Body of pancreas (tissue), 4 donors: ENCODE results near the gene SPOP.

ENCODE experiments used
- POLR2A ChIP-seq, 3 donors: fragments of 450-650 bp; IDR thresholded peaks; one replicate each; pipeline ENCODE4 v1.6.1; 2016; ENCODE audit warnings: antibody characterized with exemption in 3 of 3, mild to moderate bottlenecking in 2 of 3
- TF ChIP-seq, protein P1 (sequence below), 7 experiments: fragments of 450-650 bp in 4 of 7; fragments of 200-600 bp in 3 of 7; sonication (generic) in 3 of 7; IDR thresholded peaks; one replicate each; pipeline ENCODE4 v1.5.1; 2016 to 2019; ENCODE audit warnings: antibody characterized with exemption in 7 of 7

DNA sequence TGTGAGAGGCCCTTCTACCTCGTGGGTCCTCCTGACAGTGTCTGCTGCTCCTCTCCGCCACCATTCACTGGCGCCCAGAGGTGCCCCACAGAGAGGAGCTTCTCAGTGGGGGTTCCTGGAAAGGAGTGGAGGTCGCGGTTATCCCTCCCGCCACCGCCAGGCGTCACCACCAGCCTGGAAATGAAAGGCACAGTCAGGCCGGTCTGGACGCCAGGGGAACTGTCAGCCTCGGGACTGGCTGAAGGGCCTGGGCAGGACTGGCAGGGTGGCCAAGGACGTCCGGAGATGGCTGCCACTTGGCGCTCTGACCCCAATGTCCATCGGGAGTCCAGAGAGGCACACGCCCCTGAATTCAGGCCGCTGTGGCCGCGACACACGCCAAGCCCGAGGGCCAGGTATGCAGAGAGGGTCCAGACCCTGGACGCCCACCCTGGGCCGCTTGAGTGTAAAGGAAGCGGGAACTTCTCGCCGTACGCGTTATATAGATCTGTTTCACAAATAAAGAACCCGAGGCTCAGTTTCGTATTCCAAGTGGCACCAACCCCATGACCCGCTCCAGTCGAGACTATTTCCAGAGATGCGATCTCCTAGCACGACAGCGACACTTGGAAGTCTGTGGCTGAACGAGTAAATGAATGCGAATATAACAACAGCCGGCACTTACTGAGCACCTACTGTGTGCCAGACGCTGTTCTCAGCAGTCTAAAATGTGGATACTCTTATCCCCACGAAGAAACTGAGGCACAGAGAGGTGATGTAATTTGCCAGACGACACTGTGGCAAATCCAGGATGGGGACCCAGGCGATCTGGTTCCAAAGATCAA lies 109.8 kb downstream of the SPOP start:
- peak in 1 of 3 donors; percentile 21 for TF ChIP-seq POLR2A (IDR thresholded peaks at IDR 0.05)
- TF ChIP-seq, protein P1, sequence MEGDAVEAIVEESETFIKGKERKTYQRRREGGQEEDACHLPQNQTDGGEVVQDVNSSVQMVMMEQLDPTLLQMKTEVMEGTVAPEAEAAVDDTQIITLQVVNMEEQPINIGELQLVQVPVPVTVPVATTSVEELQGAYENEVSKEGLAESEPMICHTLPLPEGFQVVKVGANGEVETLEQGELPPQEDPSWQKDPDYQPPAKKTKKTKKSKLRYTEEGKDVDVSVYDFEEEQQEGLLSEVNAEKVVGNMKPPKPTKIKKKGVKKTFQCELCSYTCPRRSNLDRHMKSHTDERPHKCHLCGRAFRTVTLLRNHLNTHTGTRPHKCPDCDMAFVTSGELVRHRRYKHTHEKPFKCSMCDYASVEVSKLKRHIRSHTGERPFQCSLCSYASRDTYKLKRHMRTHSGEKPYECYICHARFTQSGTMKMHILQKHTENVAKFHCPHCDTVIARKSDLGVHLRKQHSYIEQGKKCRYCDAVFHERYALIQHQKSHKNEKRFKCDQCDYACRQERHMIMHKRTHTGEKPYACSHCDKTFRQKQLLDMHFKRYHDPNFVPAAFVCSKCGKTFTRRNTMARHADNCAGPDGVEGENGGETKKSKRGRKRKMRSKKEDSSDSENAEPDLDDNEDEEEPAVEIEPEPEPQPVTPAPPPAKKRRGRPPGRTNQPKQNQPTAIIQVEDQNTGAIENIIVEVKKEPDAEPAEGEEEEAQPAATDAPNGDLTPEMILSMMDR (IDR thresholded peaks at IDR 0.05): peak; percentile 81 to 99 (median 97)
